ENCODE results near the gene WWOX.

DNA sequence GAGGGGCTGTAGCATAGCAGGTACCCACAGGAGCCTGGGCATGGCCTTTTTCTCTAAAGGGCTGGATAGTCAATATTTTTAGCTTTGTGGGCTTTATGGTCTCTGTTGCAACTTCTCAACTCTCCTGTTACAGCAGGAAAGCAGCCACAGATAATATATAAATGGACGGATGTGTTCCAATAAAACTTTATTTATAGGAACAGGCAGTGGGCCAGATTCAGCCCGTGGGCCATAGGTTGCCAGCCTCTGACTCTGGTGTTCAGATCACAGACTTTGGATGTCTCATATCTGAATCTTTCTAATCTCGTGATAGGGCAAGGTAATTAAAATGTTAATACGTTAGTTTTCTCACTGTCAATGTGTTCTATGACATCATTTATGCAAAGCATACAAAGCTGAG lies 136.4 kb downstream of the WWOX start:
- TF ChIP-seq CTCF (IDR thresholded peaks at IDR 0.05) = no peak
- no peak for TF ChIP-seq EP300 (IDR thresholded peaks at IDR 0.05)

Measured in gastroesophageal sphincter (tissue), 3 donors.